WTC11 (cell line): ENCODE measurements around the gene EXPH5. TPM values are rescaled to one million over a fixed set of nuclear protein-coding genes. Genes with fewer than 3 reads are reported as not detected.
A peak's percentile ranks its signal among the peaks of the same experiment; 100 is the strongest.

Experiments used
- ATAC-seq: fragments of 200-7000 bp; cut with Tn5 transposase; 2 replicates; pipeline ENCODE4 v1.10.0; 2021; ENCODE audit warnings: mild to moderate bottlenecking, moderate library complexity
- CTCF ChIA-PET: fragments of 300-600 bp; sonication (Branson Sonifier 250); formaldehyde crosslinking; loops from one replicate; lab custom pipeline; 2021; ENCODE audit warnings: antibody characterized with exemption; lab: Charles Lee
- POLR2A ChIA-PET: fragments of 350-600 bp; sonication (Branson Sonifier 250); formaldehyde crosslinking; loops from one replicate; lab custom pipeline; 2021; ENCODE audit warnings: antibody characterized with exemption; lab: Charles Lee
- DNase-seq: peaks from one replicate; pipeline ENCODE4 v3.0.0; 2021; ENCODE audit warnings: low spot score
- H3K27ac Mint-ChIP-seq: 2 replicates; pipeline ENCODE4 v1.8.0; 2021; ENCODE audit warnings: mixed read lengths
- H3K27me3 Mint-ChIP-seq: 2 replicates; pipeline ENCODE4 v1.8.0; 2021; ENCODE audit warnings: low read depth, mild to moderate bottlenecking, moderate library complexity, mixed read lengths
- H3K36me3 Mint-ChIP-seq: 2 replicates; pipeline ENCODE4 v1.8.0; 2021; ENCODE audit warnings: mixed read lengths
- H3K4me1 Mint-ChIP-seq: 2 replicates; pipeline ENCODE4 v1.8.0; 2022; ENCODE audit warnings: mixed read lengths
- H3K4me3 Mint-ChIP-seq: 2 replicates; pipeline ENCODE4 v1.8.0; 2021; ENCODE audit warnings: mild to moderate bottlenecking, moderate library complexity, mixed read lengths
- H3K9me3 Mint-ChIP-seq: 2 replicates; pipeline ENCODE4 v1.8.0; 2021; ENCODE audit warnings: mixed read lengths
- CDX4 ChIP-seq: fragments of 250-450 bp; sonication (Bioruptor Pico); IDR thresholded peaks from 2 replicates; pipeline ENCODE4 v1.9.0; 2021; ENCODE audit warnings: moderate library complexity, mild to moderate bottlenecking, inconsistent platforms, borderline replicate concordance
- E2F1 ChIP-seq: sonication (generic); formaldehyde crosslinking; IDR thresholded peaks from 2 replicates; pipeline ENCODE4 v1.8.0; 2022; ENCODE audit warnings: mild to moderate bottlenecking, missing genetic modification reagents
- ELF4 ChIP-seq: sonication (generic); formaldehyde crosslinking; IDR thresholded peaks from 2 replicates; pipeline ENCODE4 v1.8.1; 2022; ENCODE audit warnings: low read depth, mild to moderate bottlenecking, moderate library complexity, missing genetic modification reagents
- FOXP1 ChIP-seq: sonication (generic); formaldehyde crosslinking; IDR thresholded peaks from 2 replicates; pipeline ENCODE4 v1.8.0; 2022; ENCODE audit warnings: missing genetic modification reagents, mild to moderate bottlenecking, moderate library complexity, borderline replicate concordance
- IRF2 ChIP-seq: sonication (generic); formaldehyde crosslinking; IDR thresholded peaks from 2 replicates; pipeline ENCODE4 v1.8.0; 2022; ENCODE audit warnings: low read depth, missing genetic modification reagents, borderline replicate concordance
- JAZF1 ChIP-seq: fragments of 250-450 bp; sonication (Bioruptor Pico); IDR thresholded peaks from 2 replicates; pipeline ENCODE4 v1.9.0; 2021; ENCODE audit warnings: moderate library complexity, mild to moderate bottlenecking, inconsistent platforms
- JUN ChIP-seq: sonication (generic); formaldehyde crosslinking; IDR thresholded peaks from 2 replicates; pipeline ENCODE4 v1.8.0; 2023; ENCODE audit warnings: mild to moderate bottlenecking, missing genetic modification reagents
- NFYB ChIP-seq: sonication (generic); formaldehyde crosslinking; conservative IDR thresholded peaks from 2 replicates; pipeline ENCODE4 v1.8.0; 2022; ENCODE audit warnings: low read depth, missing genetic modification reagents
- STAT6 ChIP-seq: sonication (generic); formaldehyde crosslinking; conservative IDR thresholded peaks from 2 replicates; pipeline ENCODE4 v1.8.1; 2023; ENCODE audit warnings: mild to moderate bottlenecking, low read depth, missing genetic modification reagents, moderate library complexity
- TEAD4 ChIP-seq: sonication (generic); formaldehyde crosslinking; IDR thresholded peaks from 2 replicates; pipeline ENCODE4 v1.8.0; 2022; ENCODE audit warnings: mild to moderate bottlenecking, missing genetic modification reagents
- TP53 ChIP-seq: sonication (generic); formaldehyde crosslinking; IDR thresholded peaks from 2 replicates; pipeline ENCODE4 v1.8.1; 2023; ENCODE audit warnings: mild to moderate bottlenecking, missing genetic modification reagents
- ZNF121 ChIP-seq: sonication (generic); formaldehyde crosslinking; IDR thresholded peaks from 2 replicates; pipeline ENCODE4 v1.8.0; 2023; ENCODE audit warnings: missing genetic modification reagents
- ZNF138 ChIP-seq: sonication (generic); formaldehyde crosslinking; conservative IDR thresholded peaks from 2 replicates; pipeline ENCODE4 v1.8.1; 2022; ENCODE audit warnings: mild to moderate bottlenecking, moderate library complexity, missing genetic modification reagents
- ZNF219 ChIP-seq: sonication (generic); formaldehyde crosslinking; IDR thresholded peaks from 2 replicates; pipeline ENCODE4 v1.8.0; 2023; ENCODE audit warnings: missing genetic modification reagents, mild to moderate bottlenecking, borderline replicate concordance
- total RNA-seq: library from RNA; stranded (reverse); gene quantifications from 3 replicates; pipeline ENCODE4 v1.2.3, GENCODE V29; 2021
- TF ChIP-seq, protein P1 (sequence below): sonication (generic); formaldehyde crosslinking; IDR thresholded peaks from 2 replicates; pipeline ENCODE4 v1.8.0; 2023; ENCODE audit warnings: missing genetic modification reagents, mild to moderate bottlenecking, borderline replicate concordance
- TF ChIP-seq, protein P2 (sequence below): sonication (generic); formaldehyde crosslinking; IDR thresholded peaks from 2 replicates; pipeline ENCODE4 v1.8.1; 2023; ENCODE audit warnings: mild to moderate bottlenecking, missing genetic modification reagents
- TF ChIP-seq, protein P3 (sequence below): sonication (generic); formaldehyde crosslinking; IDR thresholded peaks from 2 replicates; pipeline ENCODE4 v1.8.1; 2022; ENCODE audit warnings: mild to moderate bottlenecking, missing genetic modification reagents, moderate library complexity, borderline replicate concordance
- TF ChIP-seq, protein P4 (sequence below): sonication (generic); formaldehyde crosslinking; IDR thresholded peaks from 2 replicates; pipeline ENCODE4 v1.8.0; 2022; ENCODE audit warnings: mild to moderate bottlenecking, missing genetic modification reagents
- TF ChIP-seq, protein P5 (sequence below): sonication (generic); formaldehyde crosslinking; IDR thresholded peaks from 2 replicates; pipeline ENCODE4 v1.8.0; 2023; ENCODE audit warnings: mild to moderate bottlenecking, missing genetic modification reagents

The EXPH5 gene
- total RNA-seq, 1 experiment from 2014 or later = 11.2 TPM

GRCh38 chr11:108592591-108593213 lies 866 bp downstream of the EXPH5 start (continued):
- TF ChIP-seq, protein P1, sequence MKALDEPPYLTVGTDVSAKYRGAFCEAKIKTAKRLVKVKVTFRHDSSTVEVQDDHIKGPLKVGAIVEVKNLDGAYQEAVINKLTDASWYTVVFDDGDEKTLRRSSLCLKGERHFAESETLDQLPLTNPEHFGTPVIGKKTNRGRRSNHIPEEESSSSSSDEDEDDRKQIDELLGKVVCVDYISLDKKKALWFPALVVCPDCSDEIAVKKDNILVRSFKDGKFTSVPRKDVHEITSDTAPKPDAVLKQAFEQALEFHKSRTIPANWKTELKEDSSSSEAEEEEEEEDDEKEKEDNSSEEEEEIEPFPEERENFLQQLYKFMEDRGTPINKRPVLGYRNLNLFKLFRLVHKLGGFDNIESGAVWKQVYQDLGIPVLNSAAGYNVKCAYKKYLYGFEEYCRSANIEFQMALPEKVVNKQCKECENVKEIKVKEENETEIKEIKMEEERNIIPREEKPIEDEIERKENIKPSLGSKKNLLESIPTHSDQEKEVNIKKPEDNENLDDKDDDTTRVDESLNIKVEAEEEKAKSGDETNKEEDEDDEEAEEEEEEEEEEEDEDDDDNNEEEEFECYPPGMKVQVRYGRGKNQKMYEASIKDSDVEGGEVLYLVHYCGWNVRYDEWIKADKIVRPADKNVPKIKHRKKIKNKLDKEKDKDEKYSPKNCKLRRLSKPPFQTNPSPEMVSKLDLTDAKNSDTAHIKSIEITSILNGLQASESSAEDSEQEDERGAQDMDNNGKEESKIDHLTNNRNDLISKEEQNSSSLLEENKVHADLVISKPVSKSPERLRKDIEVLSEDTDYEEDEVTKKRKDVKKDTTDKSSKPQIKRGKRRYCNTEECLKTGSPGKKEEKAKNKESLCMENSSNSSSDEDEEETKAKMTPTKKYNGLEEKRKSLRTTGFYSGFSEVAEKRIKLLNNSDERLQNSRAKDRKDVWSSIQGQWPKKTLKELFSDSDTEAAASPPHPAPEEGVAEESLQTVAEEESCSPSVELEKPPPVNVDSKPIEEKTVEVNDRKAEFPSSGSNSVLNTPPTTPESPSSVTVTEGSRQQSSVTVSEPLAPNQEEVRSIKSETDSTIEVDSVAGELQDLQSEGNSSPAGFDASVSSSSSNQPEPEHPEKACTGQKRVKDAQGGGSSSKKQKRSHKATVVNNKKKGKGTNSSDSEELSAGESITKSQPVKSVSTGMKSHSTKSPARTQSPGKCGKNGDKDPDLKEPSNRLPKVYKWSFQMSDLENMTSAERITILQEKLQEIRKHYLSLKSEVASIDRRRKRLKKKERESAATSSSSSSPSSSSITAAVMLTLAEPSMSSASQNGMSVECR (CRISPR knock-in tag) = peak; percentile 14; the same call in 1 of the 2 replicates
- TF ChIP-seq ZNF138 (no peak), ELF4 (no peak)

DNA sequence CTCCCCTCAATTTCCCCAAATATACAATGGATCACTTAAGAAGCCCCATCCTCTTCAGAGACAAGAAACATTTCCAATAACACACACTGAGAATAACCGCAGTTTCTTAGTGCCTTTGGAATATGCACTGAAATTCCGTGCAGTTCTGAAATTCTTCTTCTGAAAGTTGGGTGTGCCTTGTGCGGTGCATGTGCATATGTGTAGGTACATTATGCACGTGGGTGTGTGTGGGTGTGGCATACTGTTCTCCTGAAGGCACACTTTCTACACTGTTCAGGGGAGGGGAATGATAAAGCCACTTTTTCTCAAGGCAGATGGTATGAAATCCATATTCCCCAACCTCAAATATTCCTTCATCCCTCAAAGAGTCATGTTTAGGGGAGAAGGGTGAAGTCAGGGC lies 1.7 kb downstream of the EXPH5 start:
- Mint-ChIP-seq H3K36me3 (no peaks in the 10 kb centered on the region; the same call in 1 of the 2 replicates), H3K27me3 (peaks cover 17% of the 10 kb centered on the region), H3K4me1 (peaks cover 41% of the 10 kb centered on the region), H3K4me3 (peak overlapping the region; percentile 94), H3K9me3 (no peaks in the 10 kb centered on the region)
- DNase-seq (no peak), ATAC-seq (no peak)
- CTCF ChIA-PET = no interaction called here
- TF ChIP-seq NFYB = no peak
- no peak for TF ChIP-seq STAT6
- no peak for TF ChIP-seq TEAD4 (CRISPR knock-in tag)
- no peak for TF ChIP-seq E2F1 (CRISPR knock-in tag)
- no peak for TF ChIP-seq ZNF121 (CRISPR knock-in tag)
- TF ChIP-seq, protein P2, sequence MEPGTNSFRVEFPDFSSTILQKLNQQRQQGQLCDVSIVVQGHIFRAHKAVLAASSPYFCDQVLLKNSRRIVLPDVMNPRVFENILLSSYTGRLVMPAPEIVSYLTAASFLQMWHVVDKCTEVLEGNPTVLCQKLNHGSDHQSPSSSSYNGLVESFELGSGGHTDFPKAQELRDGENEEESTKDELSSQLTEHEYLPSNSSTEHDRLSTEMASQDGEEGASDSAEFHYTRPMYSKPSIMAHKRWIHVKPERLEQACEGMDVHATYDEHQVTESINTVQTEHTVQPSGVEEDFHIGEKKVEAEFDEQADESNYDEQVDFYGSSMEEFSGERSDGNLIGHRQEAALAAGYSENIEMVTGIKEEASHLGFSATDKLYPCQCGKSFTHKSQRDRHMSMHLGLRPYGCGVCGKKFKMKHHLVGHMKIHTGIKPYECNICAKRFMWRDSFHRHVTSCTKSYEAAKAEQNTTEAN (CRISPR knock-in tag) = no peak
- TF ChIP-seq IRF2 (CRISPR knock-in tag) = no peak
- no peak for TF ChIP-seq CDX4 (CRISPR knock-in tag)
- TF ChIP-seq, protein P3, sequence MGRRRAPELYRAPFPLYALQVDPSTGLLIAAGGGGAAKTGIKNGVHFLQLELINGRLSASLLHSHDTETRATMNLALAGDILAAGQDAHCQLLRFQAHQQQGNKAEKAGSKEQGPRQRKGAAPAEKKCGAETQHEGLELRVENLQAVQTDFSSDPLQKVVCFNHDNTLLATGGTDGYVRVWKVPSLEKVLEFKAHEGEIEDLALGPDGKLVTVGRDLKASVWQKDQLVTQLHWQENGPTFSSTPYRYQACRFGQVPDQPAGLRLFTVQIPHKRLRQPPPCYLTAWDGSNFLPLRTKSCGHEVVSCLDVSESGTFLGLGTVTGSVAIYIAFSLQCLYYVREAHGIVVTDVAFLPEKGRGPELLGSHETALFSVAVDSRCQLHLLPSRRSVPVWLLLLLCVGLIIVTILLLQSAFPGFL (CRISPR knock-in tag) = no peak
- no peak for TF ChIP-seq TP53 (CRISPR knock-in tag)
- TF ChIP-seq, protein P4, sequence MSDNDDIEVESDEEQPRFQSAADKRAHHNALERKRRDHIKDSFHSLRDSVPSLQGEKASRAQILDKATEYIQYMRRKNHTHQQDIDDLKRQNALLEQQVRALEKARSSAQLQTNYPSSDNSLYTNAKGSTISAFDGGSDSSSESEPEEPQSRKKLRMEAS (CRISPR knock-in tag) = no peak
- no peak for TF ChIP-seq FOXP1 (CRISPR knock-in tag)
- no peak for TF ChIP-seq ZNF219
- TF ChIP-seq JUN = no peak
- TF ChIP-seq, protein P5, sequence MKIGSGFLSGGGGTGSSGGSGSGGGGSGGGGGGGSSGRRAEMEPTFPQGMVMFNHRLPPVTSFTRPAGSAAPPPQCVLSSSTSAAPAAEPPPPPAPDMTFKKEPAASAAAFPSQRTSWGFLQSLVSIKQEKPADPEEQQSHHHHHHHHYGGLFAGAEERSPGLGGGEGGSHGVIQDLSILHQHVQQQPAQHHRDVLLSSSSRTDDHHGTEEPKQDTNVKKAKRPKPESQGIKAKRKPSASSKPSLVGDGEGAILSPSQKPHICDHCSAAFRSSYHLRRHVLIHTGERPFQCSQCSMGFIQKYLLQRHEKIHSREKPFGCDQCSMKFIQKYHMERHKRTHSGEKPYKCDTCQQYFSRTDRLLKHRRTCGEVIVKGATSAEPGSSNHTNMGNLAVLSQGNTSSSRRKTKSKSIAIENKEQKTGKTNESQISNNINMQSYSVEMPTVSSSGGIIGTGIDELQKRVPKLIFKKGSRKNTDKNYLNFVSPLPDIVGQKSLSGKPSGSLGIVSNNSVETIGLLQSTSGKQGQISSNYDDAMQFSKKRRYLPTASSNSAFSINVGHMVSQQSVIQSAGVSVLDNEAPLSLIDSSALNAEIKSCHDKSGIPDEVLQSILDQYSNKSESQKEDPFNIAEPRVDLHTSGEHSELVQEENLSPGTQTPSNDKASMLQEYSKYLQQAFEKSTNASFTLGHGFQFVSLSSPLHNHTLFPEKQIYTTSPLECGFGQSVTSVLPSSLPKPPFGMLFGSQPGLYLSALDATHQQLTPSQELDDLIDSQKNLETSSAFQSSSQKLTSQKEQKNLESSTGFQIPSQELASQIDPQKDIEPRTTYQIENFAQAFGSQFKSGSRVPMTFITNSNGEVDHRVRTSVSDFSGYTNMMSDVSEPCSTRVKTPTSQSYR (CRISPR knock-in tag) = no peak
- no peak for TF ChIP-seq JAZF1 (CRISPR knock-in tag)
- TF ChIP-seq, all 79 proteins: peak for 0
- H3K27ac Mint-ChIP-seq = no peak overlapping the region
- POLR2A ChIA-PET = no interaction called here
